OCI-LY1 (cell line): ENCODE results near the gene PEX26.
"Not testable (repeated sequence)": the region's sequence is repeated elsewhere in the genome, so short reads cannot be mapped to it uniquely, and the experiment has no call there.

ENCODE experiments used
- H2AFZ ChIP-seq: fragments of 200-600 bp; sonication (generic), shearing (Covaris generic); 2 replicates; pipeline ENCODE4 v1.6.0; 2014; ENCODE audit warnings: antibody characterized with exemption, mild to moderate bottlenecking, low read length
- H3F3A ChIP-seq: fragments of 200-600 bp; sonication (generic), shearing (Covaris generic); 2 replicates; pipeline ENCODE4 v1.6.0; 2014; ENCODE audit warnings: mild to moderate bottlenecking, antibody characterized with exemption, low read length, moderate library complexity; ENCODE audit not compliant: insufficient read depth
- H3K27ac ChIP-seq: fragments of 200-600 bp; sonication (generic); 2 replicates; pipeline ENCODE4 v1.5.1; 2014; ENCODE audit warnings: low read length, mixed run types, mild to moderate bottlenecking, low read depth; ENCODE audit not compliant: poor library complexity, severe bottlenecking
- H3K27me3 ChIP-seq: fragments of 200-600 bp; sonication (generic); 2 replicates; pipeline ENCODE4 v1.6.0; 2014; ENCODE audit warnings: antibody characterized with exemption, mild to moderate bottlenecking, low read length, moderate library complexity; ENCODE audit not compliant: insufficient read depth
- H3K36me3 ChIP-seq: fragments of 200-600 bp; sonication (generic); 2 replicates; pipeline ENCODE4 v1.6.1; 2014; ENCODE audit warnings: mild to moderate bottlenecking, antibody characterized with exemption, low read length, moderate library complexity, mixed read lengths; ENCODE audit not compliant: insufficient read depth
- H3K4me1 ChIP-seq: fragments of 200-600 bp; sonication (generic); 2 replicates; pipeline ENCODE4 v1.5.1; 2014; ENCODE audit warnings: mild to moderate bottlenecking, low read length, moderate library complexity; ENCODE audit not compliant: insufficient read depth, severe bottlenecking
- H3K4me2 ChIP-seq: fragments of 200-600 bp; sonication (generic), shearing (Covaris generic); 2 replicates; pipeline ENCODE4 v1.6.1; 2014; ENCODE audit warnings: low read length
- H3K4me3 ChIP-seq: fragments of 200-600 bp; sonication (generic); 2 replicates; pipeline ENCODE4 v1.5.1; 2014; ENCODE audit warnings: low read length, low read depth, mild to moderate bottlenecking, mixed read lengths; ENCODE audit not compliant: poor library complexity, severe bottlenecking
- H3K79me2 ChIP-seq: fragments of 200-600 bp; shearing (Covaris generic); 2 replicates; pipeline ENCODE4 v1.6.1; 2016; ENCODE audit warnings: mixed run types, low read length, mixed read lengths; ENCODE audit not compliant: insufficient read depth
- H3K9ac ChIP-seq: fragments of 200-600 bp; sonication (generic), shearing (Covaris generic); 2 replicates; pipeline ENCODE4 v1.6.1; 2014; ENCODE audit warnings: mild to moderate bottlenecking, low read length, mixed read lengths
- H3K9me2 ChIP-seq: fragments of 200-600 bp; sonication (generic), shearing (Covaris generic); 2 replicates; pipeline ENCODE4 v1.6.1; 2014; ENCODE audit warnings: low read depth, mild to moderate bottlenecking, low read length, mixed read lengths
- H3K9me3 ChIP-seq: fragments of 200-600 bp; shearing (Covaris generic); 2 replicates; pipeline ENCODE4 v1.6.1; 2014; ENCODE audit warnings: low read length, mixed read lengths
- H4K20me1 ChIP-seq: fragments of 200-600 bp; sonication (generic), shearing (Covaris generic); 2 replicates; pipeline ENCODE4 v1.6.0; 2016; ENCODE audit warnings: mild to moderate bottlenecking, low read length; ENCODE audit not compliant: insufficient read depth
- EZH2 ChIP-seq: fragments of 200-600 bp; sonication (generic), shearing (Covaris generic); IDR thresholded peaks from 2 replicates; pipeline ENCODE4 v1.8.0; 2017; ENCODE audit warnings: borderline replicate concordance, mixed run types, mild to moderate bottlenecking, antibody characterized with exemption, low read length, moderate library complexity, mixed read lengths
- TF ChIP-seq, protein P1 (sequence below): fragments of 200-600 bp; sonication (generic), shearing (Covaris generic); IDR thresholded peaks from 2 replicates; pipeline ENCODE4 v1.5.1; 2017; ENCODE audit warnings: mild to moderate bottlenecking, antibody characterized with exemption, low read length, moderate library complexity, mixed read lengths

PEX26 gene

DNA sequence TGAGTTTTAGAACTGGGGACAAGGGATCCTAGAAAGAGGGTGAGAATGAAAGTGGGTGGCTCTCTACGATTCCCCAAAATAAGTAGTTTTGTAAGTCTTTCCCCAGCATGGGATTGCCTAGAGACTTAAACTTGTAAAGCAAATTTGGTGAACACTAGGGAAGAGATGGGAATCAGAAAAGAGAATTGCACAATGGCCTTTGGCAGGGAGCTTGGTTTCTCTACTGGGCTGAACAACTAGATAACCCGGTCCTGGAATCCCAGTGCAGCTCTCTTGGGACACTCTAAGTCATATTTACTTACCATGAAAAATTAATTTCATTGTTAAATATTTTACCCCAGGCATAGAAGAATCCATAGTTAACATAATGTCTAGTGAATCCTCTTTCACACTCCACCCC lies 55.7 kb downstream of the PEX26 start:
- Histone ChIP-seq H2AFZ (no peak overlapping the region), H3K4me2 (no peak overlapping the region), H3K79me2 (no peaks in the 10 kb centered on the region), H3K27me3 (no peaks in the 10 kb centered on the region; the same call in 1 of the 2 replicates), H3K9ac (no peak overlapping the region), H3K4me1 (no peaks in the 10 kb centered on the region), H4K20me1 (no peaks in the 10 kb centered on the region), H3K4me3 (no peak overlapping the region), H3K27ac (no peak overlapping the region), H3K9me3 (no peaks in the 10 kb centered on the region), H3K36me3 (no peaks in the 10 kb centered on the region), H3K9me2 (no peaks in the 10 kb centered on the region), H3F3A (no peaks in the 10 kb centered on the region)
- TF ChIP-seq, protein P1, sequence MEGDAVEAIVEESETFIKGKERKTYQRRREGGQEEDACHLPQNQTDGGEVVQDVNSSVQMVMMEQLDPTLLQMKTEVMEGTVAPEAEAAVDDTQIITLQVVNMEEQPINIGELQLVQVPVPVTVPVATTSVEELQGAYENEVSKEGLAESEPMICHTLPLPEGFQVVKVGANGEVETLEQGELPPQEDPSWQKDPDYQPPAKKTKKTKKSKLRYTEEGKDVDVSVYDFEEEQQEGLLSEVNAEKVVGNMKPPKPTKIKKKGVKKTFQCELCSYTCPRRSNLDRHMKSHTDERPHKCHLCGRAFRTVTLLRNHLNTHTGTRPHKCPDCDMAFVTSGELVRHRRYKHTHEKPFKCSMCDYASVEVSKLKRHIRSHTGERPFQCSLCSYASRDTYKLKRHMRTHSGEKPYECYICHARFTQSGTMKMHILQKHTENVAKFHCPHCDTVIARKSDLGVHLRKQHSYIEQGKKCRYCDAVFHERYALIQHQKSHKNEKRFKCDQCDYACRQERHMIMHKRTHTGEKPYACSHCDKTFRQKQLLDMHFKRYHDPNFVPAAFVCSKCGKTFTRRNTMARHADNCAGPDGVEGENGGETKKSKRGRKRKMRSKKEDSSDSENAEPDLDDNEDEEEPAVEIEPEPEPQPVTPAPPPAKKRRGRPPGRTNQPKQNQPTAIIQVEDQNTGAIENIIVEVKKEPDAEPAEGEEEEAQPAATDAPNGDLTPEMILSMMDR, result no peak
- TF ChIP-seq EZH2, result no peak

DNA sequence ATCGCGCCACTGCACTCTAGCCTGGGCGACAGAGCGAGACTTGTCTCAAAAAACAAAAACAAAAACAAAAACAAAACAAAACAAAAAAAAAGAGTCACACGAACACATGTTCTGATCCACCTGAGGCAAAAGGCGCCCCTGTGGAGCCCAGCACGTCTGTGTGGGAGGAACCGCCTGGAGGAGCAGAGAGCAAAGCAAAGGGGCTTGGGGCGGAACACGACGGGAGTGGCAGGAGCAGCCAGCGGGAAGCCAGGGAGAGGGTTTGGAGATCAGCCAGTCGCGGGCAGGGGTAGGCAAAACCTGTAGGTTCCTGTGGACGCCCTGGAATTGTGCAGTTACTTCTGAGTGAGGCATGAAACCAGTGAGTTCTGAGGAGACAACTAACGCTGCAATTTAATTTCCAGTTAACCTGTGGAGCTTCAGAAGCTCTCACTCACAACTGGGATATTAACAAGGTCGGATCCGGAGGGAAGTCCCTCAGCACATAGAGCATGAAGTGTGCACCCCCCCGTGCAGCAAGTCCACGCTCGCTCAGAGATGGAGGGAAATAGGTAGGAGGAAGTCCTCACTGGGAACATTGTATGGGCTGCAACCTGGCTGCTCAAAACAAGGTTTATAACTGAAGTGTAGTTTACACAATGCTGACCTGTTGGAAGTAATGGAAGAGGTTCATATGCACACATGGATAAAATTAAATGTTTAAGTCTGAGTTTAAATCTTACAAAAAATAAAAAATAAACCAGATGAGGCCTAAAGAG lies 59.0 kb downstream of the PEX26 start:
- H3K4me1 ChIP-seq, result no peaks in the 10 kb centered on the region
- H3K9me2 ChIP-seq, result no peaks in the 10 kb centered on the region
- no peaks in the 10 kb centered on the region for H4K20me1 ChIP-seq
- no peak overlapping the region for H3K27ac ChIP-seq
- no peak overlapping the region for H3K9ac ChIP-seq
- TF ChIP-seq, protein P1, result no peak
- no peak for TF ChIP-seq EZH2
- H3K4me2 ChIP-seq, result no peak overlapping the region
- H3K36me3 ChIP-seq, result no peaks in the 10 kb centered on the region
- no peak overlapping the region for H2AFZ ChIP-seq
- H3K27me3 ChIP-seq, result no peaks in the 10 kb centered on the region; the same call in 1 of the 2 replicates
- H3K4me3 ChIP-seq, result no peak overlapping the region
- no peaks in the 10 kb centered on the region for H3K9me3 ChIP-seq
- no peaks in the 10 kb centered on the region for H3K79me2 ChIP-seq
- no peaks in the 10 kb centered on the region for H3F3A ChIP-seq

DNA sequence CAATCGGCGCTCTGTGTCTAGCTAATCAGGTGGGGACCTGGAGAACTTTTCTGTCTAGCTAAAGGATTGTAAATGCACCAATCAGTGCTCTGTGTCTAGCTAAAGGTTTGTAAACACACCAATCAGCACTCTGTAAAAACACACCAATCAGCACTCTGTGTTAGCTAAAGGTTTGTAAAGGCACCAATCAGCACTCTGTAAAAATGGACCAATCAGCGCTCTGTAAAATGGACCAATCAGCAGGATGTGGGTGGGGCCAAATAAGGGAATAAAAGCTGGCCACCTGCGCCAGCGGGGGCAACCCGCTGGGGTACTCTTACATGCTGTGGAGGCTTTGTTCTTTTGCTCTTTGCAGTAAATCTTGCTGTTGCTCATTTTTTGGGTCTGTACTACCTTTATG lies 63.2 kb downstream of the PEX26 start:
- H3K9me2 ChIP-seq, H3K36me3 ChIP-seq, H3K4me2 ChIP-seq, H3K27ac ChIP-seq, H4K20me1 ChIP-seq, H3K4me3 ChIP-seq, H3K4me1 ChIP-seq, H3F3A ChIP-seq, H3K9me3 ChIP-seq, H3K27me3 ChIP-seq, H3K79me2 ChIP-seq, H3K9ac ChIP-seq, H2AFZ ChIP-seq: not testable (repeated sequence)

- H3K4me1 ChIP-seq, result no peaks in the 10 kb centered on the region
- no peaks in the 10 kb centered on the region for H3K36me3 ChIP-seq
- H3K4me2 ChIP-seq, result no peak overlapping the region
- H2AFZ ChIP-seq, result no peak overlapping the region
- no peaks in the 10 kb centered on the region for H3K9me3 ChIP-seq
- no peaks in the 10 kb centered on the region for H3K27me3 ChIP-seq
- H3K27ac ChIP-seq, result no peak overlapping the region
- H3K9me2 ChIP-seq, result no peaks in the 10 kb centered on the region
- no peaks in the 10 kb centered on the region for H3K79me2 ChIP-seq
- TF ChIP-seq EZH2, result no peak
- TF ChIP-seq, protein P1, result no peak
- H3K9ac ChIP-seq, result no peak overlapping the region
- no peaks in the 10 kb centered on the region for H4K20me1 ChIP-seq
- H3F3A ChIP-seq, result no peaks in the 10 kb centered on the region
- no peak overlapping the region for H3K4me3 ChIP-seq
Measured at GRCh38 chr22:18144105-18144504, 66.3 kb downstream of the PEX26 start.
